NB4 (cell line): ENCODE data around the gene NXPH4.
A peak's percentile ranks its signal among the peaks of the same experiment; 100 is the strongest.

ENCODE experiments used
- DNase-seq: peaks from one replicate; pipeline ENCODE4 v3.0.0; 2010; ENCODE audit warnings: low read depth
- H3K4me3 ChIP-seq: one replicate; pipeline ENCODE4 v1.5.1; 2011; ENCODE audit warnings: mild to moderate bottlenecking, low read depth, low read length, moderate library complexity
- MYC ChIP-seq: IDR thresholded peaks from 2 replicates; pipeline ENCODE4 v1.6.1; 2011; ENCODE audit warnings: low read depth, low read length
- POLR2A ChIP-seq: IDR thresholded peaks from 2 replicates; pipeline ENCODE4 v1.6.1; 2011; ENCODE audit warnings: mild to moderate bottlenecking; ENCODE audit not compliant: insufficient read length; ENCODE audit errors: extremely low read depth
- TF ChIP-seq, protein P1 (sequence below): IDR thresholded peaks from one replicate; pipeline ENCODE4 v1.5.1; 2012; ENCODE audit warnings: low read depth, low read length
- TF ChIP-seq, protein P2 (sequence below): IDR thresholded peaks from 2 replicates; pipeline ENCODE4 v1.6.1; 2011; ENCODE audit warnings: low read depth, low read length

The NXPH4 gene

DNA sequence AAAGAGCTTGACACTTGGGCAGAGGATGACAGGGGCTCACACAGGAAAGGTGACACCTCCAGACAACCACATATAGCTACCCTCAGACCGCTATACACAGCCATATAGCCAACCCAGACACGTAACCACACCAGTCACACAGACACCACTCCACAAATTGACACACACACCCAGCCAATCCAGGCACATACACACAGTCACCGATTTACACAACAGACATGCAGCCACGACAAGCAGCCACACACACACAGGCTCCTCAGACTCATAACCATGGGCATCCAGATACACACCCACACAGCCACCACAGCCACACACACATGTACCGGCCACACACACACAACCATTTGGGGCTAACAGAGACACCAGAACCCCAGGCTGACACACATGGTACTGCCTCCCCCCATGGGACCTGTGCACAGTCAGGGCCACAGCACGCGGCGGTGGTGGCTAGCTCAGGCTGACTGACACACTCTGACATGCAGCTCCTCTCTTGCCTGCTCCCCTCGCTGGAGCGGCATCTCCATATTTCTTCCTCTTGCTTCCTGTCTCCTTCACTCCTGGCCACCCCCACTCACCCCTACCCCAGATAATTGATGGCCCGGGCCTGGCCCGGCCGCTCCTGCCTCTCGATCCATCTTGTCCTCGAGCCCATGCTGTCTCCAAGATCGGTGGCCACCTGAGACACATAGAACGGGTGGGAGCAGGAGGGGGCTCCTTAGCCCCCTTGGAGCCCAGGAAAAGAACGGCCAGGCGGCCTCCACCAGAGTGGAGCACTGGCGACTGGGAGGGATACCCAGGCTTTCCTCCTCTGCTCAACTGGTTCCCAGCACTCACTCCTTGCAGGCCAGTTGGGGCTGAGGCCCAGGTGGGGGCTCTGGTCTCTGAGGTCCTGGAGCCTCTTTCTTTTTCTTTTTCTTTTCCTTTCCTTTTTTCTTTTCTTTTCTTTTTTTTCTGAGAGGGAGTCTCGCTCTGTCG lies 6.9 kb downstream of the NXPH4 start:
- H3K4me3 ChIP-seq, result no peak overlapping the region
- TF ChIP-seq MYC (no peak), POLR2A (no peak)
- TF ChIP-seq, protein P1, sequence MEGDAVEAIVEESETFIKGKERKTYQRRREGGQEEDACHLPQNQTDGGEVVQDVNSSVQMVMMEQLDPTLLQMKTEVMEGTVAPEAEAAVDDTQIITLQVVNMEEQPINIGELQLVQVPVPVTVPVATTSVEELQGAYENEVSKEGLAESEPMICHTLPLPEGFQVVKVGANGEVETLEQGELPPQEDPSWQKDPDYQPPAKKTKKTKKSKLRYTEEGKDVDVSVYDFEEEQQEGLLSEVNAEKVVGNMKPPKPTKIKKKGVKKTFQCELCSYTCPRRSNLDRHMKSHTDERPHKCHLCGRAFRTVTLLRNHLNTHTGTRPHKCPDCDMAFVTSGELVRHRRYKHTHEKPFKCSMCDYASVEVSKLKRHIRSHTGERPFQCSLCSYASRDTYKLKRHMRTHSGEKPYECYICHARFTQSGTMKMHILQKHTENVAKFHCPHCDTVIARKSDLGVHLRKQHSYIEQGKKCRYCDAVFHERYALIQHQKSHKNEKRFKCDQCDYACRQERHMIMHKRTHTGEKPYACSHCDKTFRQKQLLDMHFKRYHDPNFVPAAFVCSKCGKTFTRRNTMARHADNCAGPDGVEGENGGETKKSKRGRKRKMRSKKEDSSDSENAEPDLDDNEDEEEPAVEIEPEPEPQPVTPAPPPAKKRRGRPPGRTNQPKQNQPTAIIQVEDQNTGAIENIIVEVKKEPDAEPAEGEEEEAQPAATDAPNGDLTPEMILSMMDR, result no peak
- TF ChIP-seq, protein P2, sequence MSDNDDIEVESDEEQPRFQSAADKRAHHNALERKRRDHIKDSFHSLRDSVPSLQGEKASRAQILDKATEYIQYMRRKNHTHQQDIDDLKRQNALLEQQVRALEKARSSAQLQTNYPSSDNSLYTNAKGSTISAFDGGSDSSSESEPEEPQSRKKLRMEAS, result no peak
- no peak for DNase-seq

DNA sequence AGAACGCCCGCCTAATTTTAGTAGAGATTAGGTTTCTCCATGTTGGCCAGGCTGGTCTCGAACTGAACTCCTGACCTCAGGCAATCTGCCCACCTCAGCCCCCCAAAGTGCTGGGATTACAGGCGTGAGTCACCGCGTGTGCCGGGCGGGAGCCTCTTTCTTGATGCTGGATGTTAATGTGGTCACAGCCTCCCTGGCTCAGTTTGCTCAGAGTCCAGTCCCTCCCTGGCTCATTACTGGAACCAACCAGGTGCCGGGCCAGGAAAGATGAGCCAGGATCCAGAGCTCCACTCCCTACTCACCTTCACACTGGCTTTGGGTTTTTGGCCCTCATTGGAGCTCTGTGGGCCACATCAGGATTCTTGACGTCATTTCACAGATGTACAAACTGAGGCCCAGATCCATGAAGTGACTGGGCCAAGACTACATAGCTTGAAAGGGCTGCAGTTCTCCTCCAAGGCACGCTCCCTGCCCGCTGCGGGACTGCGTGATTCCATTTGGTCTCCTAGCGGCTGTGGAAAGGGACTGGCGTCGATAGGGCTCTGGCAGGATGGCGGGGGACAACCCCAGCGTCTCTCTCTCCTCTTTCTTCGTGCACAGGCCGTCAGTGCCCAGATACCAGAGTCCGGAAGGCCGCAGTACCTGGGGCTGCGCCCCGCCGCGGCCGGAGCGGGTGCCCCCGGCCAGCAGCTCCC lies 7.8 kb downstream of the NXPH4 start:
- TF ChIP-seq, protein P2, result no peak
- TF ChIP-seq, protein P1, result no peak
- no peak for TF ChIP-seq POLR2A
- TF ChIP-seq MYC, result no peak
- H3K4me3 ChIP-seq, result no peak overlapping the region
- no peak for DNase-seq

DNA sequence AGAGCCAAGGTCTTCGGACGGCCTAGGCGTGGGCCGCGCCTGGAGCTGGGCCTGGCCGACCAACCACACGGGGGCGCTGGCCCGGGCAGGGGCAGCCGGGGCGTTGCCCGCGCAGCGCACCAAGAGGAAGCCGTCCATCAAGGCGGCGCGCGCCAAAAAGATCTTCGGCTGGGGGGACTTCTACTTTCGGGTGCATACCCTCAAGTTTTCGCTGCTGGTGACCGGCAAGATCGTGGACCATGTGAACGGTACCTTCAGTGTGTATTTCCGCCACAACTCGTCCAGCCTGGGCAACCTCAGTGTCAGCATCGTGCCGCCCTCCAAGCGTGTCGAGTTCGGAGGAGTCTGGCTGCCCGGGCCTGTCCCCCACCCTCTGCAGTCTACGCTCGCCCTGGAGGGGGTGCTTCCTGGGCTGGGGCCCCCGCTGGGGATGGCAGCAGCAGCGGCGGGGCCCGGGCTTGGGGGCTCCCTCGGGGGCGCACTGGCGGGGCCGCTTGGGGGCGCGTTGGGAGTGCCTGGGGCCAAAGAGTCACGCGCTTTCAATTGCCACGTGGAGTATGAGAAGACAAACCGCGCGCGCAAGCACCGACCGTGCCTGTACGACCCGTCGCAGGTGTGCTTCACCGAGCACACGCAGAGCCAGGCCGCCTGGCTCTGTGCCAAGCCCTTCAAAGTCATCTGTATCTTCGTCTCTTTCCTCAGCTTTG lies 8.5 kb downstream of the NXPH4 start:
- DNase-seq, result peak; percentile 54

DNA sequence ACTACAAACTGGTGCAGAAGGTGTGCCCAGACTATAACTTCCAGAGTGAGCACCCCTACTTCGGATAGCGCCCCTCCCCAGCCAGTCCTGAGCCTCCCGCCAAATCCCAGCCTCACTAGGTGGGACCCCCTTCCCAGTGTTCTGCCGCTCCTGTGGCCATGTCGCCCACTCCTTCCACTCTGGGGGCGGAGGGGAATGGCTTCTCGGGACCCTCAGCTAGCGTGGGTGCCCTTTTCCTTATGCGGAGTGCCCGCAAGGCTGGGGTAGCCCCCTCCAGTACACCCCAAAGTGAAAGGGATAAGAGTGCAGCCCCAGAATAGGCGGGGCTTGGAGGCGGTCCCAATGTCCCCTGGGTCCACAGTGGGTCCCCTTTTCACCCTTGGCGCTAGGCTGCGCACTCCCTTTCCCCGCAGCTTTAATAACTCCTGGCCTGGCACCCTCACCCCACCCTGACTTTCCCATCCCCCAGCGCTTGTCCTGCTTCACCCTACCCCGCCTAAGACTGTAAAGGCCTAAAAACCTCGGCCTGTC lies 9.2 kb downstream of the NXPH4 start:
- TF ChIP-seq, protein P1, result no peak
- TF ChIP-seq, protein P2, result no peak
- TF ChIP-seq MYC (no peak), POLR2A (no peak)
- no peak overlapping the region for H3K4me3 ChIP-seq
- no peak for DNase-seq

More for the DNA sequence above, 8.5 kb downstream of the NXPH4 start:
- TF ChIP-seq, protein P1, result peak; percentile 55
- TF ChIP-seq, protein P2, result no peak
- no peak overlapping the region for H3K4me3 ChIP-seq

DNA sequence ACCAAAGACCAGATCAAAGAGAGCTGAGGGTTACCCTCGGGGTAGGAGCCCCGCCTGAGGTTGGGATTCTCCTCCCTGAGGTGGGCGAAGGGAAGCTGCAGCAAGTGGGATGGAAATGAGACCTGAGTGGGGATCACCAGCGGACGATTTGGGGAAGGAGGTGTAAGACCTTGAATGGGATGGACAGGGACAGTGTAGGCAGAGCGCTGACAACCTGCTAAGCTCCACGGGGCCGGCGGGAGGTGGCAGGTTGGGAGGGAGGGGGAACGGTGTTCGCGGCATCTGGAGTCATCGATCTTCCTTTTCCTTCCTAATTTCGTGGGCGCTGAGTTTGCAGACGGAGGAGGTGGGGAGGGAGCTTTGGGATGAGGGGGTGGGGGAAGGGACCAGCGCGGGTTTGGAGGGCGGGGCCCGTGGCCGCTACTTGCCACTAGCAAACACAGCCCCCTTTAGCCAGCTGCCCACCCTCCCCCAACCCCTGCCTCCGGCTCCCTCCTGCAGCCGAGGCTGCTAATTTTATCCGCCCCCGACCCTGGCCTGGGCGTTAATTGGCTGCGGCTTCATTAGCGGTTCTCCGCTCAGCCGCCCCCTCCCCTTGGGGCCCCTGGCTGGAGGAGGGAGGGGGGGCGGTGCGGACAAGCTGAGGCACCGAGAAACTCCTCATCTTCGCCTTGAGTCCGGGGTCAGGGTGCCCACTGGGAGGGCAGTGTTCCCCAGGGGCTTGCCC lies 10.2 kb downstream of the NXPH4 start:
- DNase-seq, result peak; percentile 67
- no peak overlapping the region for H3K4me3 ChIP-seq
- TF ChIP-seq, protein P2, result no peak
- TF ChIP-seq, protein P1, result no peak
- TF ChIP-seq MYC (no peak), POLR2A (no peak)
